Aorta (tissue), 5 donors: ENCODE results near the gene PLCB1. TPM values are rescaled to one million over a fixed set of nuclear protein-coding genes. Genes with fewer than 3 reads are reported as not detected.

Experiments used
- ATAC-seq: fragments of 200-7000 bp; cut with Tn5 transposase; one replicate; pipeline ENCODE4 v1.9.1; 2022; ENCODE audit warnings: moderate library complexity; ENCODE audit not compliant: low FRiP score
- DNase-seq, 2 donors: peaks; one replicate each; pipeline ENCODE4 v3.0.0-alpha.2; 2020
- H3K27ac ChIP-seq, 2 donors: one replicate each; pipeline ENCODE4 v1.5.1; 2013; ENCODE audit warnings: low read length in 2 of 2, mild to moderate bottlenecking in 2 of 2, moderate library complexity in 2 of 2, control low read depth in 1 of 2, inconsistent platforms in 1 of 2, low read depth in 1 of 2
- H3K27me3 ChIP-seq, 2 donors: one replicate each; pipeline ENCODE4 v1.6.1; 2013; ENCODE audit warnings: control low read depth in 1 of 2, low read length in 1 of 2, mild to moderate bottlenecking in 1 of 2, moderate library complexity in 1 of 2; ENCODE audit not compliant: insufficient read depth in 2 of 2, control insufficient read depth in 1 of 2
- H3K36me3 ChIP-seq, 2 donors: one replicate each; pipeline ENCODE4 v1.6.1; 2013; ENCODE audit warnings: control low read depth in 1 of 2, low read length in 1 of 2, mild to moderate bottlenecking in 1 of 2; ENCODE audit not compliant: insufficient read depth in 2 of 2, control insufficient read depth in 1 of 2
- H3K4me1 ChIP-seq, 2 donors: one replicate each; pipeline ENCODE4 v1.6.1; 2013; ENCODE audit warnings: low read length in 2 of 2, control low read depth in 1 of 2, mild to moderate bottlenecking in 1 of 2, moderate library complexity in 1 of 2; ENCODE audit not compliant: insufficient read depth in 2 of 2, control insufficient read depth in 1 of 2
- H3K4me3 ChIP-seq, 2 donors: one replicate each; pipeline ENCODE4 v1.5.1; 2013; ENCODE audit warnings: low read length in 2 of 2, control low read depth in 1 of 2, mild to moderate bottlenecking in 1 of 2
- H3K9me3 ChIP-seq: one replicate; pipeline ENCODE4 v1.6.1; 2013; ENCODE audit warnings: mild to moderate bottlenecking, low read length; ENCODE audit not compliant: control insufficient read depth
- WGBS, 2 donors: extraction: QIAGEN DNeasy Blood & Tissue Kit; methylation state at CpG; one replicate each; pipeline ENCODE4 v1.1.7; 2013; 5-methylcytosine and 5-hydroxymethylcytosine counted together
- intact Hi-C, 2 donors: fragments of 100-400 bp; cut with DNase I; formaldehyde crosslinking; loops; one replicate each; pipeline versions ENCODE4 v1.14.2 to v1.15.0; 2022
- polyA plus RNA-seq, 2 donors: library from polyadenylated mRNA; stranded (reverse); fragments of 200-250 nt; gene quantifications; one replicate each; pipeline ENCODE4 v1.2.3, GENCODE V29; 2013
- total RNA-seq, 2 donors: library from RNA; stranded (reverse); fragmentation: NEBNext Ultra II Directional; extraction: Animal tissue kit (Norgen Biotek cat#: 25700); gene quantifications; one replicate each; pipeline ENCODE4 v1.2.1, GENCODE V29; 2021
- donor health status: healthy with polysubstance abuse.
- donor health status: Bipolar disorder and iron deficiency.
- donor health status: DM: no; HTN: no; CAD: no.
- donor health status: DM: no; HTN: no; CAD: no.
- donor health status: DM: yes; HTN: yes; CAD: no.

The PLCB1 gene
- total and polyA plus RNA-seq, 4 donors, result 1.4 to 35.0 (median 6.6) TPM

DNA sequence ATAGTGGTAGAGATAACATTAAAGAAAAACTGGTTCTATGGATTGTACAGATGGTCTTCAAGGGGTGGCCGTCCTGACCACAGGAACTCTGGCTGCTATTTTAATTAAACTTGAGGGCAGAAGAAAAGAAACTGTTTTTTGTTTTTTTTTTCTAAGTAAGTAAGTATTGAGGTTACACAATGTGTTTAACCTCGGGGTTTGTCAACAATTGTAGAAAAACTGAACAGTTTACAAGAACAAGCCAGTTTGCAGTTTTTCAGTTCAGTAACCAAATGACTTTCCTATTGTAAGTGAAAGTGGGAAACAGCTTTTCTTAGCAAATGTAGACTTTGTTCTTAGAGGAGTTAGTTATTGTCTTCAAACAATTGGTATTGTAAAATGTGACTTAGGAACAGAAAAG is 77.0 kb downstream of the PLCB1 start:
- DNase-seq, result no peak
- H3K27me3 ChIP-seq, result no peaks in the 10 kb centered on the region
- ATAC-seq, result no peak
- H3K9me3 ChIP-seq, result peaks cover 2% of the 10 kb centered on the region
- WGBS, 2 donors, result 71 to 73% methylated on average over 2 of the region's 2 CpGs
- no peaks in the 10 kb centered on the region for H3K4me1 ChIP-seq
- no peak overlapping the region for H3K27ac ChIP-seq
- H3K36me3 ChIP-seq, result no peaks in the 10 kb centered on the region
- H3K4me3 ChIP-seq, result no peak overlapping the region
- intact Hi-C loops, result no loop called here

DNA sequence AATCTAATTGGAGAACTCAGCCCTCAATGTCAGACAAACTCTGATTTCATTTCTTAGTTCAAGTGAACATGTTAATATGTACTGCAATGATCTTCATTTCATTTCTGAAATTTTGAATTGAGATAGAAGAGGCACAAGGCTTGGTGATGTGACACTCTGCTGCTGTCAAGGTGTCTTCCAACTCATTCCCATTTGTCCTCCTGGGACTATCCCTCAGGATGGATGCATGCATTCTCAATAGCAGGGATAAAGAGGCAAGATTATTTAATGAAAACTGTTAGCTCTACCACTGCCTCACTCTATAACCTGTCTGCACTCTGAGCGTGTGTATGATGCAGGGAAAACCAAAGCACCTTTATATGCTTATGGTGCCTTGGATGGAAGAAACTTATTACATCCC is 78.7 kb downstream of the PLCB1 start:
- intact Hi-C loops, result no loop called here
- DNase-seq, result no peak
- Histone ChIP-seq H3K4me1 (no peaks in the 10 kb centered on the region), H3K4me3 (no peak overlapping the region), H3K27me3 (no peaks in the 10 kb centered on the region), H3K27ac (no peak overlapping the region), H3K36me3 (no peaks in the 10 kb centered on the region), H3K9me3 (no peaks in the 10 kb centered on the region)
- no peak for ATAC-seq
- WGBS, 2 donors, result 91% methylated on average over 1 of the region's 1 CpG

DNA sequence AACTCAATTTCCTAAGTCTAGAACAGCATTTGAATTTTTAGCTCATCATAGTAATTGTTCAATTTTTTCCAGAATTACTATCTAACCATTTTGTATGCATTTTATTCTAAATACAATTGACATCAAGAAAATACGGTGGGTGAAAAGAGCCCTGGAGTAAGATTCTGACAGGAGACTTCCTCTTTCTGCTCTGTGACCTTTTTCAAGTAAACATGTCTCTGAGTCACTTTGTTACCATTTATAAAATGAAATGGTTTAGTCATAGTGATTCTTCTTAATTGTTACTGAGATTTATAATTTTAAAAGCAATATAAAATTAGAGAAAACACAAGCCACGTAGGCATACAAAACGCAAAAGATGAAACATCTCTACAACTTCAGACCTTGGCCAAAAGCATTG is 80.2 kb downstream of the PLCB1 start:
- intact Hi-C loops, result no loop called here
- 87 to 95% methylated on average over 3 of the region's 3 CpGs for WGBS, 2 donors
- Histone ChIP-seq H3K36me3 (no peaks in the 10 kb centered on the region), H3K27me3 (no peaks in the 10 kb centered on the region), H3K4me3 (no peak overlapping the region), H3K9me3 (no peaks in the 10 kb centered on the region), H3K27ac (no peak overlapping the region), H3K4me1 (no peaks in the 10 kb centered on the region)
- ATAC-seq (no peak), DNase-seq (no peak)

DNA sequence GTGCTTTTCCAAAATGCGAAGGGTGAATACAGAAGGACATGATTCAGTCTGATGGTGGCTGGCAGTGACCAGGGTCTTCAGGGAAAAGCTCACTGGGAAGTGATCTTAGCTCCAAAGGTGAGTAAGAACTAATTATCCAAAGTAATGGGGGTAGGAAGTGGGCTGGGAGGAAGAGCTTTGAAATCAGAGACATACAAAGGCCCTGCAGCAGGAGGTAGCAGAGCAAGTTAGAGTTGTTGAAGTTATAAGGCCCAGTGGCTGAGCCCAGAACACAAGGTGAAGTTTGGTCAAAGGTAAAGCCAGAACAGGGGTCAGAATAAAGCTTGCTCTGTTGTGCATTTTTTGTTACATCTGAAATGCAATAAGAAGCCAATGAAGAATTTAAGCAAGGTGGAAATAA is 81.2 kb downstream of the PLCB1 start:
- Histone ChIP-seq H3K27ac (no peak overlapping the region), H3K27me3 (no peaks in the 10 kb centered on the region), H3K9me3 (no peaks in the 10 kb centered on the region), H3K4me1 (no peaks in the 10 kb centered on the region), H3K4me3 (no peak overlapping the region), H3K36me3 (no peaks in the 10 kb centered on the region)
- 90 to 96% methylated on average over 1 of the region's 1 CpG for WGBS, 2 donors
- intact Hi-C loops, result no loop called here
- ATAC-seq (no peak), DNase-seq (no peak)

DNA sequence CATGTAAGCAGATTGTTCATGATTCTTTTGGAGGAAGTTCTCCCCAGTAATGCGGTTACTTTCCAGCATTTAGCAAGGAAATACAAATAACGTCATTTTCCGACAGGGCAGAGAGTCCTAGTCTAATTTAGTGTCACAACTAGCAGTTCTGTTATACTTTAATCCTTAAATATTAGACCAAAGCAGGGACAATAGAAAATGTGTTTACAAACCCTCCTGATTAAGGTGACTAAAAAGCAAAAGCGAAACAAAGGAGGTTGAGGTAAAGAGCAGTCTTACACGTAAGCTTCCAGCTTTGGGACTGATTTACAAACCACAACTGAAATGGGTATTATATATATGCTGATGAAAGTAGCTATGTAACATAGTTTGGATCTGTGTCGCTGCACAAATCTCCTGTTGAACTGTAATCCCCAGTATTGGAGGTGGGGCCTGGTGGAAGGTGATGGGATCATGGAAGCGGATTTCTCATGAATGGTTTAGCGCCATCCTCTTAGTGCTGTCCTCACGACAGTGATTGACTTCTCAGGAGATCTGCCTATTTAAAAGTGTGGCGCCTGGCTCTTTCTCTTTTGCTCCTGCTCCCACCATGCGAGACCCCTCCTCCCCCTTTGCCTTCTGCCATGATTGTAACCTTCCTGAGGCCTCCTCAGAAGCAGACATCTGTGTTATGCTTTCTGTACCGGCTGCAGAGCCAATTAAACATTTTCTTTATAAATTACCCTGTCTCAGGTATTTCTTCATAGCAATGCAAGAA is 81.9 kb downstream of the PLCB1 start:
- ATAC-seq (no peak), DNase-seq (no peak)
- H3K9me3 ChIP-seq, result no peaks in the 10 kb centered on the region
- 90% methylated on average over 12 of the region's 12 CpGs for WGBS, 2 donors
- no peak overlapping the region for H3K27ac ChIP-seq
- H3K27me3 ChIP-seq, result no peaks in the 10 kb centered on the region
- H3K4me1 ChIP-seq, result no peaks in the 10 kb centered on the region
- no peaks in the 10 kb centered on the region for H3K36me3 ChIP-seq
- intact Hi-C loops, result no loop called here
- H3K4me3 ChIP-seq, result no peak overlapping the region

DNA sequence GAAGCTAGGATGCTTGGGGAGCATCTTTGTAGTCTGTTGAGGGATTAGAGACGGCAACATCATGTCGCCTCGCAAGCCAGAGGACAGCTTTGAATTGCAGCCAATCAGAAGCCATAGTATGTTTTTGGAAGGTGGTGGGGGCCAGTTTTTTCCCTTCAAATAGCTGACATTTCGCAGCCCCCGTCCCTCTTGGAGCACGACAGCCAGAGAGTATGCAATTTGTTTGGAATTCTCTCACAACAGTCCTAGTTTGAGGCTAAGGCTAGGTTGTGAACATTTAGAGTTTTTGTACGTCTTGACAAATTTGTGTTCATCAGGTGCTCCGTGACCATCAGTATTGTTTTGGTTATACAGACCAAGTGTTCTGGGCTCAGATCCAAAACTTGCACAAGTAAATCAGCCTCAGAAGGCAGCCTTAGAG is 83.3 kb downstream of the PLCB1 start:
- intact Hi-C loops, result no loop called here
- DNase-seq (no peak), ATAC-seq (no peak)
- 33 to 34% methylated on average over 8 of the region's 8 CpGs for whole genome bisulfite sequencing, 2 donors
- Histone ChIP-seq H3K36me3 (no peaks in the 10 kb centered on the region), H3K4me3 (no peak overlapping the region), H3K9me3 (no peaks in the 10 kb centered on the region), H3K4me1 (no peaks in the 10 kb centered on the region), H3K27ac (no peak overlapping the region), H3K27me3 (no peaks in the 10 kb centered on the region)

DNA sequence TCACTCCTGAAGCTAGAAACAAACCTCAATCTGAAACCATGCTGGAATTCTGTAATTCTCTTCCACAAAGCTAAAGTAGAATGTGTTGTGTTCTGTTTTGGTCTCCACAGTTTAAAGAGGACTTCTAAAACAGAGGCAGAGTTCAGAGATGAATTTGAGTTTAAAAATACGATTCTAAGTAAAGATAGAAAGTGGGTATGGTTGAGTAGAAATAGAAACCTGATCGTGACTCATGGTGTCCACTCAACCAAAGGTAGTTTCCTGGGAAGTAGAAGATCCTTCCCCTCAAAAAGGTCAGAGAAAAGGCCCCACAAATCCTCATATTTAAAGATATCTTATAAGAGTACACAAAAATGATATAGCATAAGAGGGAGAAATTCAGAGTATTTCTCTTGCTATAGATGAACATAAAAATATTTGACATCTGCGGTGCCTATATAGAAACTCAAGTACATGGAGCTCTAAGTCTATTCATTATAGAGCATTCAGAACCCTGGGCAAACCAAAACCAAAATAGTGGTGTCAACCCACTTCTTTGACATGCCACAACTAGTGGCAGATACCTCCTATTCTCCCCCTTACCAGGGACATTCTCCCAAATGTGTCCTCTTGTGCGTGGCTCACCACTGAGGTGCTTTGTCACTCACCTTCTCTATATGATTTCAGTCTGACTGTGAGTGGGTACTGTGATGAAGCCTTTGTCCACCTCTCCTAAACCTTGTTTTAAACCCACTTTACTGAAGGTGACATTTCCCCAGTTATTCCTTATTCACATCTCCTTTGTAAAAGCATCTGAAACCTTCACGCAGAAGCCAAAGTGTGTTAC is 84.5 kb downstream of the PLCB1 start:
- Histone ChIP-seq H3K4me1 (no peaks in the 10 kb centered on the region), H3K27ac (no peak overlapping the region), H3K4me3 (no peak overlapping the region), H3K36me3 (no peaks in the 10 kb centered on the region), H3K9me3 (no peaks in the 10 kb centered on the region), H3K27me3 (no peaks in the 10 kb centered on the region)
- ATAC-seq (no peak), DNase-seq (no peak)
- intact Hi-C loops, result no loop called here
- WGBS, 2 donors, result 93 to 94% methylated on average over 5 of the region's 5 CpGs

DNA sequence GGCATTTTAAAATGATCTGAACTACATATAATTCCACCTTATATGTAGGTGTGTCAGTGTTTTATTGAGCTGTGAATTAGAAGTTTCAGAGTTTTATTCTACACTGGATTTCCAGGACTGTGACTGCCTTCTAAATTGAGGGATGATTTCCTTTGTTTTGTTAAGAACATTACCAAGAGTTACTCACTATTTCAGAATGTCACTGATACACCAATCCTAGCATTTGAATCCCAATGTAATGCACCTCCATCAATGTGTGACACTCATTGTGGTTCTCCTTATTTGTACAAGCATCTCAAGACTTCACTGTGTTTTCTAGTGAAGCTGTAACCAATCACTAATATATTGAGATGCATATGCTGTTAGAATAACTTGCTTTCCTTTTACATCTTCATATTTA is 86.8 kb downstream of the PLCB1 start:
- Histone ChIP-seq H3K4me3 (no peak overlapping the region), H3K27ac (no peak overlapping the region), H3K36me3 (no peaks in the 10 kb centered on the region), H3K4me1 (no peaks in the 10 kb centered on the region), H3K27me3 (no peaks in the 10 kb centered on the region), H3K9me3 (no peaks in the 10 kb centered on the region)
- ATAC-seq, result no peak
- intact Hi-C loops, result no loop called here
- no peak for DNase-seq

DNA sequence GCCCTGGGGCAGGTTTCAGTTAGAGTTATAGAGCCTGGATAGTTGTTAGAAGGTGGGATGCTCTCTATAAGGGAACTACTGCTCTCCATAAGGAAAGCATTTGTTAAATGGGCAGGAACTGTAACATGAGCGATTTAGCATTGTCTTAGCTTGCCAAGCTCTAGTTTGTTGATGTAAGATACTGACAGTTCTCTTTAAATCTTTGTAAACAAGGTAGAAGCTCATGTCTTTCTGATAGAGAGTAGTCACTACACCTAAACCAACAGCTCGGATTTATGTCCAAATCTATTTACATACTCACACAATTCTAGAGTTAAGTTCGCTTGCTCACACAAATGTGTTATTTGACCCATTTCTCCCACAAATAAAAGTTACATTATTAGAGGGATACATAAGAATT is 87.3 kb downstream of the PLCB1 start:
- intact Hi-C loops, result no loop called here
- no peak for ATAC-seq
- no peak overlapping the region for H3K27ac ChIP-seq
- no peaks in the 10 kb centered on the region for H3K4me1 ChIP-seq
- H3K4me3 ChIP-seq, result no peak overlapping the region
- 62 to 64% methylated on average over 3 of the region's 3 CpGs for WGBS, 2 donors
- H3K27me3 ChIP-seq, result no peaks in the 10 kb centered on the region
- H3K9me3 ChIP-seq, result no peaks in the 10 kb centered on the region
- DNase-seq, result no peak
- H3K36me3 ChIP-seq, result no peaks in the 10 kb centered on the region
